8988T (cell line): ENCODE data around the gene BMP3.
"Not testable (repeated sequence)": the region's sequence is repeated elsewhere in the genome, so short reads cannot be mapped to it uniquely, and the experiment has no call there.

Experiments used
- DNase-seq: peaks from one replicate; pipeline ENCODE4 v3.0.0; 2011

BMP3 gene, protein sequence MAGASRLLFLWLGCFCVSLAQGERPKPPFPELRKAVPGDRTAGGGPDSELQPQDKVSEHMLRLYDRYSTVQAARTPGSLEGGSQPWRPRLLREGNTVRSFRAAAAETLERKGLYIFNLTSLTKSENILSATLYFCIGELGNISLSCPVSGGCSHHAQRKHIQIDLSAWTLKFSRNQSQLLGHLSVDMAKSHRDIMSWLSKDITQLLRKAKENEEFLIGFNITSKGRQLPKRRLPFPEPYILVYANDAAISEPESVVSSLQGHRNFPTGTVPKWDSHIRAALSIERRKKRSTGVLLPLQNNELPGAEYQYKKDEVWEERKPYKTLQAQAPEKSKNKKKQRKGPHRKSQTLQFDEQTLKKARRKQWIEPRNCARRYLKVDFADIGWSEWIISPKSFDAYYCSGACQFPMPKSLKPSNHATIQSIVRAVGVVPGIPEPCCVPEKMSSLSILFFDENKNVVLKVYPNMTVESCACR

DNA sequence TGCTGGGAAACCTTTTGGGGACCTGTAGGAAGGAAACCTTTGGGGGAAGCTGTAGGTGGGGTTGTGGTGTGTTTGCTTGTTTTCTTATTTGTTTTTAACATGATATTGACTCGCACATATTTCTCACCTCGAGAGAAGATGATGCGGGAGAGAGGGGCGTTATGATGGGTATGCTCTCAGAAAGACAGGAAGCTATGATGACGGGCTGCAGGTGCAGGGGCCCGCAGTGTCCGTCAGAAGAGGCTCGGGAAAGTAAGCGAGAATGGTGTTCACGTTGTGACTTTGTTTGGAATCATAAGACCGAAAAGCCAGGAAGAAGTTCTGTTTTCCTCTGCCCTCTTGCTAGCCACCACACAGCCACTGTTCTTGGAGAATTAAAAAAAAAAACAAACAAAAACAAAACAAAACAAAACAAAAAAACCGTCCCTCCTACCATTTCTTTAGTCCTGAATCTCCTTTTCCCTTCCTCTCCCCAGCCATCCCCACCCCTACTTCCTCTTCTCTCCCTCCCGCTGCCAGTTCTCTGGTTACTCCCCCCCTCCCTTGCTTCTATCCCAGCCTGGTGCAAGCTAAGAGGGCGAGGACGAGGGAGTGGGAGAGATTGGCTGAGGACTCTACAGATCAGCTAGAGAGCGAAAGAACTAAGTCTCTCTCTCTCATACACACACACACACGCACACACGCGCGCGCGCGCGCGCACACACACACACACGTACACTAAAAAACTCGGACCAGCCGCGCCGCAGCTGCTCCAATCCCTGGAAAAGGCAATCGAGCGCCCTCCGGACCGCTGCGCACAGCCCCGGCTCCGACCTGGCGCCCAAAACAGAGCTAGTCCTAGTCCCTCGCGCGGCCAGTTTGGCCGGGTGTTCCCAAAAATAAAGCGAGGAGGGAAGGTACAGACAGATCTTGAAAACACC lies at the start of gene BMP3:
TSS of gene BMP3 (plus strand) at position 648 of the 920 bp plus-strand sequence. CDS start 577 bp downstream, outside the sequence.
- peak; percentile 28 for DNase-seq

DNA sequence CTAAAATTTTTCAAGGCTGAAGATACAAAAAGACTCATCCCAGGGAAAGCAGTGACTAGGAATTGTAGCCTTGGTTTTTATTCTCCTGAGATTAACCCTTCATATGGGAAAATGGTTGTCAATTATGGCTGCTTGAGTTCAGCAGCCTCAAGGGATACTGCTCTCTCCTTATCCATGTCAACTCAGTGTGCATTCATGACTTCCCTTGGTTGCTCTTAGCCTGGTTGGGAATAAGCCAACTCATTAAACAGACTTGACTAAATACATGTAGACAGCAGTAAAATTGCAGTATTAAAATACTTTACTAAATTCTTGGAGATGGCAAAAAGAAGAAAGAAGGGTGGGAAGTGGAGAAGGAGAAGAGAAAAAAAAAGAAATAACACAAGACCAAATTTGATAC lies 44.5 kb upstream of the BMP3 start:
- no peak for DNase-seq

DNA sequence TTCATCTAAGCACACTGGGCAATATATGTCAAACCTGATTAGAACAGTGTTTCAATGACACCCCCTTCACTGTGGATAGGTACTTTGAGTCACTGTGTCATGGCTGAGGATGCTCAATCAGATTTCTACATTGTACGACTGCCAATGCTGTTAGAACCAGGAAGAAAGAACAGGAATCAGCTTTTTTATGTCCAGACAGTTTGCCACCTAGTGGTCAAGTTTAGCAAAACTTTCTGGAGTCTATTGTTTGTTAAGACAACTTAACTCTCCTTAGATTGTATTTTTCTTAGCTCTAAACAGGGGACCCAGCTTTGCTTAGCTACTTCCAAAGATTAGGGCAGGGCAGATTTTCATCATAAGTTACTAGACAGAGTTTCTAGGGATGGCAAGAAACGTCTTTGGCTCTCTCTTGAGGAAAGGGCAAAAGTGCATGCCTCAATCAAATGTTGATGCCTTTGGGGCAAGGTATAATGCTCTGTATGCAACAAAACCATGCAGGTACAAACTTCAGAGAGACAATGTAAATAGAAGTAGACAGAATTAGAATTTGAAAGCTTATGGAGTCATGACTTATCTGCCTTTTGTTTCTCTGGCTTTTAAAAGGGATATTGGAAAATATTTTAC lies 40.5 kb upstream of the BMP3 start:
- DNase-seq, result no peak

DNA sequence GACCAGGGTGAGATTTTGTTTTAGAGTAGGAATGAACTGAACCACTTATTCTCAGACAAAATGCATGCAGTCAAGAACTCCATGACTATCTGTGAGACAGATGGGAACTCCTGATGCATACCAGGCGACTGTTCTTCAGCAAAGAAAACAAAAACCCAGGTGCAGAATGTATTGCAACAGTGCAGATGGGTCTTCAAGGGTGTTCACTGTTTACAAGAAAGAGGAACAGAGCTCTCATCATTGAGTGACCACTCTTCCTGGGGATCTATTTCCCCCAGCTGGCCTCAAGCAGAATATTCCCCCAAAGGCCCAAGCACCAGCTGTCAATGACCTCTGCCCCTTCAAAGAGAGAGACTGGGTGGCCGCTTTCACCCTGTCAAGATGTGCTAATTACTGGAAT lies 39.7 kb upstream of the BMP3 start:
- DNase-seq, result no peak

DNA sequence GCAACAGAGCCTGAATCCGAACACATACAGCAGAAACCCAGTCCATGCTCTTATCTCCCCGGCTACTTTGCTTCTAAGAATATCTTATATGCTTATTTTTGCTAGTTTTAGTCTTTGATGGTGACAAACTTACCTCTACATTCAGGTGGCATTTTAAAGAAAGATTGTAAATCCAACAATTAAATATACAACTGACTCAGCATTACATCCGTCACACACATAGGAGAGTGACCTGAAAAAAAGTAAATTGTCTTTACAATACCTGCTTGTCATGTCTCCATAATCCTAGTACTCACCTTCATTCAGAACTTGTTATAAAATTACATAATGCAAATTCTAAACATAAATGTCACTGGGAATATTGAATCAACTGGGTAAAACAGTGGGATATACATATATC lies 30.6 kb upstream of the BMP3 start:
- no peak for DNase-seq

DNA sequence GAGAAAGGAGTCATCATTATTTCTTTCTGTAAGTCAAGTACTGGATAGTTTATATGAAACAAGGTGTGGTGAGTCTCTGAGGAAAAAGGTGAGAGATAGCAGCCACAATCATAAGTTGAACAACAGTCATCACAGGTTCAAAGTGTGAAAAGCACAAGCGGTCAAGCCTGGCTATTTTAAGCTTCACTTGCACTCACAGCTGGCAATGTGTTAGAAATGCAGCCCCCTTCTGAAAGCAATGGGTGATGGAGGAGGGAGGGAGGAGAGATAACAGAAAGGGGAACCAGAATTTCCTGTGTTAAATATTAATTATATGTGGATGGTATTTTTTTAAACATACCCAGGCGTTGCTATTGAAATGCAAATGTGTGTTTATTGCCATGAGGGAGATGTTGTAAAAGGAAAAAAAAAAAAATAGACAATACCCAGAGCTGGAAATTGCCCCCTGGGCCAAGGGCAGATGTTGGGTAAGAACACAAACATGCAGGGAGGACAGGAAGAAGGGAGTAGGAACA lies 26.9 kb upstream of the BMP3 start:
- DNase-seq, result no peak

DNA sequence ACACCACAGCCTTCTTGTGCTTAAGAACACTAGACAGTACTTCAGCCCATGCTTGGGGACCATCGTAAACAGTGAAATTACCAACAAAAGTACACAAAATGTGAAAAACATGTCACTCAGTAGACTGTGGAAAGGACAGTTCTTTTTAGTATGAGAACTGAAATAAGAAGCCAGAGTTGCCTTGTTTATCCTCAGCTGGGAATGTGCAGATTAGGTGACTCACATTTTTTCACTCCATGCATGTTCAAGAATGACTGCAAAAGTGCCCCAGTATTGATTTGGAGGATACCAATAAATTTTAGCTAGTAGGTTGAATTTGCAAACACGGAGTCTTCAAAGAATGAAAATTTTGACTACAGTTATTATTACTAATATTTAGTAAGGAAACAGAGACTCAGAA lies 23.1 kb upstream of the BMP3 start:
- no peak for DNase-seq

DNA sequence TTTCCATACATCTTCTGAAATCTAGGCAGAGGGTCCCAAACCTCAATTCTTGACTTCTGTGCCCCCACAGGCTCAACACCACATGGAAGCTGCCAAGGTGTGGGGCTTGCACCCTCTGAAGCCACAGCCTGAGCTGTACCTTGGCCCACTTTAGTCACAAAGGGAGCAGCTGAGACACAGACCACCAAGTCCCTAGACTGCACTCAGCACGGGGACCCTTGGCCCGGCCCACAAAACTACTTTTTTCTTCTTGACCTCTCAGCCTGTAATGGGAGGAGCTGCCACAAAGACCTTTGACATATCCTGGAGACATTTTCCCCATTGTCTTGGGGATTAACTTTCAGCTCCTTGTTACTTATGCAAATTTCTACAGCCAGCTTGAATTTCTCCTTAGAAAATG lies 13.9 kb upstream of the BMP3 start:
- DNase-seq, result not testable (repeated sequence)

DNA sequence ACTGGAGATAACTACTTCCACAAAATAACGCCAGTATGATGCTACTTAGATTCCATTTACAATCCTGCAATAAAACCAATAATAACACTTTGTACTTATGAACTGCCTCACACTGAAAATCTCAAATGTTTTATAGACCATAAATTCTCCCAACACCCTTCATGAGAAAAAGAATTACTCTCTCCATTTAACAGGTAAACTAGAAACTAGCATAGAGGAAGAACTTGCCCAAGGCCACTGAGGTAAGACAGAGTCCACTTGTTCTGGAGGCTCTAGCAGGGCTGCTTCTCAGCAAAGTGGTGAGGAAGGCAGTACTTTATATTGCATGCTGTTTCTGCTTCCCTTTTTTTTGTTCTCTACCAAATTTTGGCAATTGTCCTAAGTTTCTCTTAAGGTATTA lies 11.5 kb upstream of the BMP3 start:
- no peak for DNase-seq

DNA sequence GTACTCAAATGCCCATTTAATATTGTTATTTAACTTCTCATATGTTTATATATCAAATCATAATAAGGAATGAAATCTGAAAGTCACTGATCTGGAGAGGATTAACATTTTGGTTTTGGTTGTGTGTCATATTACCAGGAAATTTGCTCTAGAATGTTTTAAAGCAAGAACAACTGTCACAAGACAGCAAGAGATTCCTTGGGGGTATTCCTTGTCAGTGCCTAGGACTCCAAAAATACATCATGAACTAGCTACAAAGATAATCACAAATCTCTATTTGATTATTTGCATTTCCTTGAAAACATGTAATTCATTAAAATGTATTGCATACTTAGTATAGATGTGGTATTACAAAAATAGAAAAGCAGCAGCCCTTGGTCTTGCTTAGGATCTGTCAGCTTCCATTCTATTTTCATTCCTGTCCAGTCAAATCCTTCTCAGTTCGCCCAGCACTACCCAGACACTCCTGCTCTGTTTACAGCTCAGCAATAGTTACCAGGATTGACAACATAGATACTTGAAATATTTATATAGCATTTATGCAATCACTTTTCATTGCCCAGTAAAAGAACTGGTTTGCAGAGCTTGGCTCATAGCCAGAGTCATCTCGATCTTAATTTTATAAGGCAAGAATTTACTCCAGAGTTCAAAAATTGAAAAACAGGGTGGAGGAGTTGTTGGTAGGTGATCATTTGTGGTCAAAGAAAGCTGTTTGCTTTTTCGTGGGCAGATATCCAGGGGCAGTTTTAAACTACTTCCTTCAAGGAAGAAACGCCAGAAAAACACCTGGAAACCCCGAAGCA lies 9.2 kb upstream of the BMP3 start:
- no peak for DNase-seq

DNA sequence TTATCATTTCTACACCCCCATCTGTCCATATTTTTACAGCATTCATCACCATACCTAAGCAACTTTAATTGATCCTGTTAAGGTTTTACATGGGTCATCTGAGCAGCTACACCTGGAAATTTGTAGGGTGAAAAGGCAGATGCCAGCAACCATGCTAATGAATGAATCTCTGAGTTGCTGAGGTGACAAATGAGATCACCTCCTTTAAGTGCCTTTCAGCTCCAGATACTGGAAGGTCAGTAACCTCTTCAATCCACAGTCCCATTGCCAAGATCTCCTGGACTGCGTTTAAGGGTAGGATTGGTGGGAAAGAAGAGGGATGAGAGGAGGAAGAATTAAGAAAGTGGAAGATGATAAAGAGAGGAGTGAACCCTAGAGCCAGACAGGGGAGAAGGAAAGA lies 8.5 kb upstream of the BMP3 start:
- DNase-seq, result no peak

DNA sequence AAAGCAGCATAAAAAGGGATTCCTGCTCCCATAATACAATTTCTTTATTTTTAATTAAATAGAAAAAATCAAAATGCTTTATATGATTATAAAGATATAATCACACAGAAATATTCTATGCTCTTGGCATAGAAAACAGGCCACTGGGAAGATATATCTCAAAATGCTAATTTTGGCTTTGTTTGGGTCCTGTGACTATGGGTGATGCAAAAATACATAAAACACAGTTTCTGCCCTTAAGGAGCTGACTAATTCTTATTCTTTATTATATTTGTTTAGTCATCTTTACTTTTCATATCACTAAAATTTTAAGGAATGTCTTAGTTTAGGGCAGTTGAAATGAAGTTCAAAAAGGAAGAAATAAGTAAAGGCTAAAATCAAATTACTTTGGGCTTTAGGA lies 7.0 kb upstream of the BMP3 start:
- no peak for DNase-seq

DNA sequence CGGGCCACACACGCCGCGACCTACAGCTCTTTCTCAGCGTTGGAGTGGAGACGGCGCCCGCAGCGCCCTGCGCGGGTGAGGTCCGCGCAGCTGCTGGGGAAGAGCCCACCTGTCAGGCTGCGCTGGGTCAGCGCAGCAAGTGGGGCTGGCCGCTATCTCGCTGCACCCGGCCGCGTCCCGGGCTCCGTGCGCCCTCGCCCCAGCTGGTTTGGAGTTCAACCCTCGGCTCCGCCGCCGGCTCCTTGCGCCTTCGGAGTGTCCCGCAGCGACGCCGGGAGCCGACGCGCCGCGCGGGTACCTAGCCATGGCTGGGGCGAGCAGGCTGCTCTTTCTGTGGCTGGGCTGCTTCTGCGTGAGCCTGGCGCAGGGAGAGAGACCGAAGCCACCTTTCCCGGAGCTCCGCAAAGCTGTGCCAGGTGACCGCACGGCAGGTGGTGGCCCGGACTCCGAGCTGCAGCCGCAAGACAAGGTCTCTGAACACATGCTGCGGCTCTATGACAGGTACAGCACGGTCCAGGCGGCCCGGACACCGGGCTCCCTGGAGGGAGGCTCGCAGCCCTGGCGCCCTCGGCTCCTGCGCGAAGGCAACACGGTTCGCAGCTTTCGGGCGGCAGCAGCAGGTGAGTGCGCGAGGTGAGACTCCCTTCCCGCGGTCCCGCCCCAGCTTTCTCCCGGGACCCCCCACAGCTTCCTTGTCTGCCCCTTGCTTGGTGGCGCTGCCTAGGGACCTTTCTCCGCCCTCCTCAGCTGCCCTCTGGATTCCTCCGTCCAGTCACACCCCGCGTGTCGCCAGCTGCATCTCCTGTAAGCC lies 678 bp downstream of the BMP3 start:
- DNase-seq, result no peak

DNA sequence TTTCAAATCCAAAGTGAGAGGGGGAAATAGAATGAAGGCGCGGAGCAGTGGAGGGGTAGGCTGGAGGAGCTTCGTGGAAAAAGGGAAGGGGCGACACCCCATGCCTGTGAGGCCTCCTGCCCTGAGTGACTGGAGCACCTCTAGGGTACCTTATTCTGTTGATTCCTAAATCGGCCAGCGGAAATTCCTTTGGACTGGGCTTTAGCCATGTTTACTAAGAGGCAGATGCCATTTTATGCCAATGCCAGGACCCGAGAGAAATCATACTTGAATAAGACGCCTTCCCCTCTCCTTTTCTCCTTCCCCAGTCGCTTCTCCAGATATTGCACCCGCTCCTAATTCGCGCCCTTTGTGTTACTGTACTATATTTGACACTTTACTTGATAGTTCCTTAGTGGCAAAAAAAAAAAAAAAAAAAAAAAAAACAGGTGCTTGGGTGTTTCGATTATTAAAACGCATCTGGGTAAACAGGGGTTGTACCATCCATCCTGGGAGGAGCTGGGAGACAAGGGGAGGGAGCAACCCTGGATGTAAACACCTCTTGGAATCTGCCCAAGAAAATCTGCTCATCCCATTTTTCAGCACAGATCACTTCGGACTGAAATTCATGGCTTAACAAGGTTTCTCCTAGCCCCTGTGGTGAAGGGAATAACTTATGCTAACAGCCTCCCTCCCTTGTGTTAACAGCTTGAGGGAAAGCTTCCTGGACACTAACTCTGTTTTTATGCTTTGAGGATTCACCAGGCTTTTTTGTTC lies 1.5 kb downstream of the BMP3 start:
- no peak for DNase-seq

DNA sequence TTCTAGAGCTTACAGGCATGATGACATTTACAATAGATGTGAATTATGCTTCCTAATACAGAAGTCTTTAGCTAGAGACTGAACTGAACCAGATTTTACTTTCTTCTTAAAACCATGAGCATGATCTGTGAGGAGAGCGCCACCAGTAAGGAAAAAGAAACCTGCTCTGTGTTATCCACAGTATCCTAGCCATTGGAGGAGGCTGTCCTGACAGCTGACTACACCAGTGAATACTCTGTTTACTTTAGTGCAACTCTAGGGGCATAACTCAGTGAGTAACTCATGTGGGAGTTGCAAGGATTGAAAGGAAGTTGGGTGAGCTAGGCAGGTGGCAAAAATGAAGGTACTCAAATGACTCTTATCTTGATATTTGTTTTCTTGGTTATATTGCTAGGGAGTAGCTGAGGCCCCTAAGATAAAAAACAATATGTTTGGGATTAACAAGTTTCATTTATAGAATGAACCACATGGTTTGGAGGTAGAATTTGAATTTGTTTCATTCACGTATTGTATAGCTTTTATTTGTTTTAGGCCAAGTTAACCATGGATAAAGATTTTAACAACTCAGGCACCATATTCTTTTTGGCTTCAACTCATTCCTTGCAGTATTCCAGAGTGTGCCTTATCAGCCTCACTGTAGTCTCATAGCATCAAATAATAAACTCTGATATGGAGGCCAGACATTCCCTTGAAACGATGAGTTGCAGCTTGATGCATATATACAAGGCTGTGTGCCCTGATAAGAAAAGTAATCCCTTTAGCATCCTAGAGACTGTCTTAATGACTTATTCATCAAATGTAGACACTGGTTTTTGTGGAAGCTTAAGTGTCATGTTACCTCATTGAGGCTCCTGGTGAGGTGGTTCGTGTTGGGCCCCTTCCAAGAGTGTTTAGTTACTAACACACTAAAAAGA lies 2.5 kb downstream of the BMP3 start:
- no peak for DNase-seq

DNA sequence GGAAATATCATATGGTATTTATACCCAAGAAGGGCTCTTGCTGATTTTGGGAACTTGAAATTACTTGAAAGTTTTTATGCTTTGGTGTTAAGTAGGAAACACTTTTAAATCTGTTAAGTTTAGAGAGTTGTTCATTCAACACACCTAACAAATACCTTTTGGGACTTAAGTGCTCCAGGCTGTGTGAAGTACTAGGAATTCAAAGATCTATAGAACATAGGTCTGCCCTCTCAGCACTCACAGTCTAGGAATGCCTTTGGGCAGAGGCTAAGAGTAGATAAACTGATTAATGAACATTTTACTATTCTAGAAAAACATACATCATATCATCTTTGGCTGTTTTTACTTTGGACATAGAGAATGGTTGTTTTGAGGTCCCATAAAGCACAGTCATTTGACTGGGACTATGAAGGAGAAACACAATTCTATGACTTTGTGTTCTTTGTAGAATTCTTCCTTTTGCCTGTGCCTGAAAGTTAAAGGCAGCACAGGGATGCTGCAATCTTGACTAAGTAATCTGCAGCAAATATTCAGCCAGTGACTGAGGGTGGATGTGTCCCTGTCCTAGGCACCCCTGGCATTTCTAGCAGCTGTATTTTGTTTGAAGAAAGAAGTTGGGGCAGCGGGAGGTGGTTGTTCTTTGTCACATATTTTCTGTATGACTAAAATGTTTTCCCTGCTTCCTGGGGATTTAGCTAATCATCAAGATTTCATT lies 8.3 kb downstream of the BMP3 start:
- no peak for DNase-seq

DNA sequence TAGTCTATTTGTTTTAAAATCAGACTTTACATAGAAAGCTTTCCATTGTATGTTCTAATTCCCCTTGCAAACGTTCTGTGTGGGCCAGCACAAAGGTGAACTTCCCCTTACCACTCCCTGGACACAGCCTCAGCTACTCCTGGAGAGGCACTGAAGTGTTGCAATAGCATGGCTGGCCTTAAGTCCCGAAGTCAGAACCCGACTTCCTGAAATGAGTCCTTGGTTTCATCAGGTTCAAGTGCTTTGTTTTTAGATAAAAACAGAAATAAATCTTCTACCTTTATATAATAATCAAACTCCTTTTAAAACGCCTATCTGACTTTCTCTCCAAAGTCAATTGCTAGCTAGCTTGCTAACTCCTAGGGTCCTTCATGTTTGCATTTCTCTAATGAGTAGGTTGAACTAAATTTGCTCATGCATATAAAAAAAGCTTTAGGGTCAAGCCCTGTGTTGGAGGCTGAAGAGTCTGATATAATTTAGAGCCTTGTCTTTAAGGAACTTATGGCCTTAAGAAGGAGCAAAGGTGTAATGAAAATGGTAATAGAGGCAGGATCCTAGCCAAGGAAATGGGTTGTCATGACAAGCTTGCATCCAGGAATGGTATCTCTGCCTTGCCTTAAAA lies 9.0 kb downstream of the BMP3 start:
- DNase-seq, result no peak

DNA sequence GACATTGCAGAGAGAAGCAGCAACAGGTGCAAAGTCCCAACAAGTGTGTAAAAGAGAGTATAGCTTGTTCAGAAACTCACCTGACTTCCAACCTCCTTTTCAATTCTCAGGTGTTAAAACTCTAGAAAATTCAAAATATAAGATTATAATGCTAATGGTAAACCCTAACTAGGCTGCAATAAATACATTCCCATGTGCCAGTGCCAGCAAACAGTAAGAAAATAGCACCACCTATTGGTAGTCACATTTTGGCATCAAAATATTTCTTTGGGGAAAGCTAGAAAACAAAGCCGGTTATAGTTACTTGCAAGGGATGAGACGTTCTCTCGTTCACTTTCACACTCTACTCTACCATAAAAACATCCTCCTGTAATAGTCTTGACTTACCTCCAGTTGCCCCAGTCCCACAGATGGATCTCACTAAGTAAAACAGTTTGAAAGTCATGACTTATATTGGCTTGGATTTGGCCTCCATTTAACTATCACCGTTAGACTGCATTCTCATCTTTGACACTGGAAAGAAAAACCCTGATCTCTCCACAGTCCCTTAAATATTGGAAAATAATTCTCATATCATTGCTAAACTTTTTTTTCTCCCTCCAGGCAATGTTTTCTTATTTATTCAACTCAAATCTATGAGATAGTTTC lies 9.6 kb downstream of the BMP3 start:
- DNase-seq, result no peak
